SHP77 (cell line): ENCODE data around the gene HADHB.
"Not testable (repeated sequence)": the region's sequence is repeated elsewhere in the genome, so short reads cannot be mapped to it uniquely, and the experiment has no call there.

Source experiments
- DNase-seq, 2 experiments: peaks; one replicate each; lab custom pipeline; 2025; lab: John Stamatoyannopoulos, UW

Gene HADHB

GRCh38 chr2:26245231-26245732 is 543 bp downstream of the HADHB start:
- peak in 1 of 2 experiments; percentile 38 for DNase-seq

GRCh38 chr2:26245810-26246209 is 1.1 kb downstream of the HADHB start:
- DNase-seq: no peak

GRCh38 chr2:26246818-26247217 is 2.1 kb downstream of the HADHB start:
- no peak for DNase-seq

GRCh38 chr2:26249625-26250024 is 4.9 kb downstream of the HADHB start:
- no peak for DNase-seq

- DNase-seq: no peak
Observed at GRCh38 chr2:26251893-26252292, 7.2 kb downstream of the HADHB start.

- no peak for DNase-seq
Observed at GRCh38 chr2:26255759-26256384, 11.1 kb downstream of the HADHB start.

- not testable (repeated sequence) for DNase-seq
Observed at GRCh38 chr2:26258836-26259235, 14.1 kb downstream of the HADHB start.

GRCh38 chr2:26268213-26268612 is 23.5 kb downstream of the HADHB start:
- no peak for DNase-seq

- DNase-seq: not testable (repeated sequence)
Observed at GRCh38 chr2:26268670-26269385, 24.1 kb downstream of the HADHB start.

GRCh38 chr2:26269571-26270158 is 24.9 kb downstream of the HADHB start:
- no peak for DNase-seq

GRCh38 chr2:26270373-26270772 is 25.6 kb downstream of the HADHB start:
- DNase-seq: no peak

GRCh38 chr2:26273501-26273900 is 28.8 kb downstream of the HADHB start:
- no peak for DNase-seq

- DNase-seq: no peak
Observed at GRCh38 chr2:26274058-26274613, 29.4 kb downstream of the HADHB start.

- no peak for DNase-seq
Observed at GRCh38 chr2:26276484-26277227, 31.9 kb downstream of the HADHB start.

- DNase-seq: no peak
Observed at GRCh38 chr2:26279886-26280285, 35.1 kb downstream of the HADHB start.

- no peak for DNase-seq
Observed at GRCh38 chr2:26281226-26281625, 36.5 kb downstream of the HADHB start.

GRCh38 chr2:26283606-26284005 is 38.9 kb downstream of the HADHB start:
- DNase-seq: no peak

GRCh38 chr2:26284132-26284531 is 39.4 kb downstream of the HADHB start:
- DNase-seq: no peak

GRCh38 chr2:26285931-26286330 is 41.2 kb downstream of the HADHB start:
- no peak for DNase-seq

- DNase-seq: no peak
Observed at GRCh38 chr2:26290001-26290400, 45.3 kb downstream of the HADHB start.

GRCh38 chr2:26292646-26293045 is 47.9 kb downstream of the HADHB start:
- no peak for DNase-seq

- no peak for DNase-seq
Observed at GRCh38 chr2:26295511-26295910, 50.8 kb downstream of the HADHB start.
